HepG2 (cell line): ENCODE results near the gene ASCC2. TPM values are rescaled to one million over a fixed set of nuclear protein-coding genes. Genes with fewer than 3 reads are reported as not detected.
A peak's percentile ranks its signal among the peaks of the same experiment; 100 is the strongest.

Experiments
- ATF1 ChIP-seq: IDR thresholded peaks from 2 replicates; pipeline ENCODE4 v1.6.1; 2016; ENCODE audit warnings: mild to moderate bottlenecking, control low read depth
- CENPX ChIP-seq: sonication (generic); formaldehyde crosslinking; IDR thresholded peaks from 2 replicates; pipeline ENCODE4 v1.9.0; 2021; ENCODE audit warnings: mild to moderate bottlenecking, missing genetic modification reagents, moderate library complexity
- HMG20B ChIP-seq: conservative IDR thresholded peaks from 2 replicates; pipeline ENCODE4 v1.6.1; 2016; ENCODE audit warnings: missing genetic modification reagents, missing compliant biosample characterization
- JARID2 ChIP-seq: sonication (generic); formaldehyde crosslinking; IDR thresholded peaks from 2 replicates; pipeline ENCODE4 v1.8.1; 2023; ENCODE audit warnings: missing genetic modification reagents, inconsistent platforms; ENCODE audit not compliant: insufficient replicate concordance
- MAFK ChIP-seq, 2 experiments: IDR thresholded peaks in 1 of 2; conservative IDR thresholded peaks in 1 of 2; 2 replicates each; pipeline ENCODE4 v1.6.1; 2011; ENCODE audit warnings: improper control_type of control experiment in 2 of 2, low read length in 2 of 2
- NR2C2 ChIP-seq: sonication (generic); formaldehyde crosslinking; IDR thresholded peaks from 2 replicates; pipeline ENCODE4 v1.4.0; 2020; ENCODE audit warnings: missing genetic modification reagents, mild to moderate bottlenecking, moderate library complexity, borderline replicate concordance
- POLR2AphosphoS5 ChIP-seq: IDR thresholded peaks from 2 replicates; pipeline ENCODE4 v1.6.1; 2012; ENCODE audit warnings: low read depth, low read length
- SMARCC2 ChIP-seq: fragments of 450-650 bp; IDR thresholded peaks from 2 replicates; pipeline ENCODE4 v1.6.1; 2017; ENCODE audit warnings: antibody characterized with exemption, mild to moderate bottlenecking
- TCF12 ChIP-seq, 2 experiments: fragments of 450-650 bp in 1 of 2; sonication (generic) in 1 of 2; formaldehyde crosslinking in 1 of 2; IDR thresholded peaks; 2 replicates each; pipeline versions ENCODE4 v1.6.1 to v1.8.0; 2017 to 2022; ENCODE audit warnings: antibody characterized with exemption in 1 of 2, mild to moderate bottlenecking in 1 of 2, missing genetic modification reagents in 1 of 2, moderate library complexity in 1 of 2
- ZBTB7B ChIP-seq: sonication (generic); formaldehyde crosslinking; IDR thresholded peaks from 2 replicates; pipeline ENCODE4 v1.4.0; 2020; ENCODE audit warnings: missing genetic modification reagents
- ZFP90 ChIP-seq: sonication (generic); formaldehyde crosslinking; IDR thresholded peaks from 2 replicates; pipeline ENCODE4 v1.8.0; 2022; ENCODE audit warnings: missing genetic modification reagents, mild to moderate bottlenecking, inconsistent platforms, borderline replicate concordance
- ZNF30 ChIP-seq: sonication (generic); formaldehyde crosslinking; IDR thresholded peaks from 2 replicates; pipeline ENCODE4 v1.5.0; 2020; ENCODE audit warnings: mild to moderate bottlenecking, missing genetic modification reagents
- ZNF672 ChIP-seq: sonication (generic); formaldehyde crosslinking; IDR thresholded peaks from 2 replicates; pipeline ENCODE4 v1.8.1; 2022; ENCODE audit warnings: missing genetic modification reagents
- ZNF790 ChIP-seq: sonication (generic); formaldehyde crosslinking; IDR thresholded peaks from 2 replicates; pipeline ENCODE4 v1.8.0; 2022; ENCODE audit warnings: missing genetic modification reagents, mild to moderate bottlenecking, borderline replicate concordance
- polyA plus RNA-seq, 8 experiments: library from polyadenylated mRNA; depleted of rRNA in 3 of 8; stranded (reverse) in 7 of 8; unstranded in 1 of 8; fragments of >200 nt; fragmentation: Illumina TruSeq in 4 of 8; extraction: Trizol in 4 of 8; gene quantifications; 2 replicates each; pipeline versions ENCODE4 v1.2.1 to v1.2.3, GENCODE V29; 2011 to 2016; ENCODE audit warnings: low read depth in 4 of 8, missing spikeins in 1 of 8, mixed read lengths in 1 of 8; ENCODE audit not compliant: insufficient read depth in 1 of 8
- total RNA-seq, 5 experiments: library from RNA; depleted of rRNA; stranded (reverse); fragments of >200 nt; fragmentation: Illumina TruSeq; extraction: Trizol; gene quantifications; 2 replicates each; pipeline ENCODE4 v1.2.3, GENCODE V29; 2016; ENCODE audit warnings: low read depth in 1 of 5
- TF ChIP-seq, protein P1 (sequence below): sonication (generic); formaldehyde crosslinking; IDR thresholded peaks from 2 replicates; pipeline ENCODE4 v1.4.0; 2020; ENCODE audit warnings: low read depth, mild to moderate bottlenecking, missing genetic modification reagents

The ASCC2 gene
- total and polyA plus RNA-seq, 2 of the 13 experiments (the other 11 are each of a cell fraction or from before 2014, with no cell fraction given): 26.2 to 26.3 TPM

DNA sequence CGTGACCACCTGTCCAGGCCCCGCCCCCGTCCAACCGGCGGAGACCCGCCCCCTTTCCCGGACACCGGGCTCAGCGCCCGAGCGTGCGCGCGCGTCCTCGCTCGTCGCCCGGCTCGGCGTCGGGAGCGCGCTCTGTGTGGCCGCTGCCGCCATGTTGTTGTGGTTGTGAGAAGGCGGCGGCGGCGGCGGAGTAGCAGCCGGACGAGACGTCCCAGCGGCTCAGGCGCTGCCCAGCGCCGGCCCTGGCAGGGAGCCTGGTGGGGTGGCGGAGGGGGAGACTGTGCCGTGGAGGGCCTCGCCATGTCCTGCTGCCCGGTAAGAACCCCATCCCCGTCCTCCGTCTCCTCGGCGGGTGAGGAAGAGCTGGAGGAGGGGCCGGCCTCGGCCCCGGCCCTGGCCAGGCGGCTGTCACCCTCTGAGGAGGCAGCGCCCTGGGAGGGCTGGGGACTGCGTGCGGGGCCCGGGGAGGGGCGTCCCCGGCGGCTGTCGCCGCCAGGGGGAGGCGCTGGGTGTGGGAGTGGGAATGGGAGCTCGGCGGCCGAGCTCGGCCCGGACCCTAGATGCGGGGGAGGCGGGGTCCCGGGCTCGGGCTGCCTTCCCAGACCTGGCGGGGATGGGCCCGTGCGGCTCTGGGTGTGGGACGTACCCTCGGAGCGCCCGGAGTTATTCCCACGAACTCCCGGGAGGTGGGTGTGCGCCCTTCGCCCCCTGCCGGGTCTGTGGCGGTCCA, 45.1 kb upstream of the ASCC2 start, which contains the start of gene MTMR3 (continued):
- TF ChIP-seq NR2C2 (CRISPR knock-in tag) (peak; percentile 78), ZNF790 (CRISPR knock-in tag) (peak; percentile 63; the same call in 1 of the 2 replicates), MAFK (conservative IDR thresholded peaks at IDR 0.05 in 1 of 2, IDR thresholded peaks at IDR 0.05 in 1 of 2; ENCODE audit: low read length in 2 of 2) (no peak), ZNF672 (CRISPR knock-in tag) (0 out of 2 replicates have a peak, but pooled peaks have one; percentile 48), HMG20B (CRISPR knock-in tag) (no peak), ZNF30 (no peak), POLR2AphosphoS5 (peak; percentile 43; the same call in 1 of the 2 replicates), TCF12 (IDR thresholded peaks at IDR 0.05) (no peak), TCF12 (CRISPR knock-in tag; IDR thresholded peaks at IDR 0.05) (no peak), ATF1 (CRISPR knock-in tag) (no peak), ZFP90 (CRISPR knock-in tag) (peak; percentile 63; the same call in 1 of the 2 replicates), SMARCC2 (no peak), JARID2 (CRISPR knock-in tag) (no peak), CENPX (no peak), ZBTB7B (peak; percentile 26; the same call in 1 of the 2 replicates)
- TF ChIP-seq, protein P1, sequence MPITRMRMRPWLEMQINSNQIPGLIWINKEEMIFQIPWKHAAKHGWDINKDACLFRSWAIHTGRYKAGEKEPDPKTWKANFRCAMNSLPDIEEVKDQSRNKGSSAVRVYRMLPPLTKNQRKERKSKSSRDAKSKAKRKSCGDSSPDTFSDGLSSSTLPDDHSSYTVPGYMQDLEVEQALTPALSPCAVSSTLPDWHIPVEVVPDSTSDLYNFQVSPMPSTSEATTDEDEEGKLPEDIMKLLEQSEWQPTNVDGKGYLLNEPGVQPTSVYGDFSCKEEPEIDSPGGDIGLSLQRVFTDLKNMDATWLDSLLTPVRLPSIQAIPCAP (CRISPR knock-in tag): no peak
